Activated B cell treated with CpG ODN at 0.5 μM for 24 hours (primary cell): ENCODE data around the gene ALKBH6. TPM values are rescaled to one million over a fixed set of nuclear protein-coding genes. Genes with fewer than 3 reads are reported as not detected.
"Not testable (repeated sequence)": the region's sequence is repeated elsewhere in the genome, so short reads cannot be mapped to it uniquely, and the experiment has no call there.

Experiments used
- ATAC-seq: fragments of 200-7000 bp; cut with Tn5 transposase; one replicate; pipeline ENCODE4 v1.10.0; 2021; ENCODE audit warnings: low read depth, mild to moderate bottlenecking, moderate library complexity
- CTCF ChIA-PET: fragments of 350-600 bp; sonication (Branson Sonifier 250); formaldehyde crosslinking; loops from one replicate; lab custom pipeline; 2021; ENCODE audit warnings: antibody characterized with exemption; lab: Charles Lee
- POLR2A ChIA-PET: fragments of 350-600 bp; sonication (Branson Sonifier 250); formaldehyde crosslinking; loops from one replicate; lab custom pipeline; 2021; ENCODE audit warnings: antibody characterized with exemption; lab: Charles Lee
- DNase-seq: peaks from one replicate; pipeline ENCODE4 v3.0.0; 2022
- H3K27ac Mint-ChIP-seq: one replicate; pipeline ENCODE4 v1.8.0; 2020; ENCODE audit warnings: mixed read lengths
- H3K27me3 Mint-ChIP-seq: one replicate; pipeline ENCODE4 v1.8.0; 2021; ENCODE audit warnings: mixed read lengths
- H3K36me3 Mint-ChIP-seq: one replicate; pipeline ENCODE4 v1.8.0; 2021; ENCODE audit warnings: low read depth, mixed read lengths
- H3K4me1 Mint-ChIP-seq: one replicate; pipeline ENCODE4 v1.8.0; 2021; ENCODE audit warnings: mixed read lengths
- H3K4me3 Mint-ChIP-seq: one replicate; pipeline ENCODE4 v1.8.0; 2020; ENCODE audit warnings: mild to moderate bottlenecking, mixed read lengths
- H3K9me3 Mint-ChIP-seq: one replicate; pipeline ENCODE4 v1.8.0; 2020; ENCODE audit warnings: mixed read lengths
- intact Hi-C: fragments of 100-400 bp; cut with micrococcal nuclease; formaldehyde crosslinking; loops from one replicate; pipeline ENCODE4 v1.15.1; 2024
- total RNA-seq: library from RNA; stranded (reverse); gene quantifications from 2 replicates; pipeline ENCODE4 v1.2.3, GENCODE V29; 2022
- TF ChIP-seq, protein P1 (sequence below): fragments of 200-600 bp; IDR thresholded peaks from one replicate; pipeline ENCODE4 v1.8.0; 2022; ENCODE audit warnings: antibody characterized with exemption, mild to moderate bottlenecking

Gene ALKBH6
- total RNA-seq, 1 donor from 2014 or later: 32.7 TPM

DNA sequence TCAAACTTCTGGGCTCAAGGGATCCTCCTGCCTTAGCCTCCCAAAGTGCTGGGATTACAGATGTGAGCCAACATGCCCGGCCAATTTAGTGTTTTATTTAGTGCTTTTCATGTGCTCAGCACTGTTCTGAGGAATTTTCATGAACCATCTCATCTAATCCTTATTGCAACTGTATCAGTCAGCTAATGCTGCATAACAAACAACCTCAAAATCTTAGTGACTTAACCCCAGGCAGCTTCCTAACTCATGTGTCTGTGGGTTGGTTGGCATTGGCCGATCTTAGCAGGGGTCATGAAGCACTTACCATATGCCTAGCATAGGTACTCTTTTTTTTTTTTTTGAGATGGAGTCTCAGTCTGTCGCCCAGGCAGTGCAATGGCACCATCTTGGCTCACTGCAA, 25.2 kb downstream of the ALKBH6 start:
- intact Hi-C loops: no loop called here
- Mint-ChIP-seq H3K27ac (no peak overlapping the region), H3K4me1 (peaks cover 10% of the 10 kb centered on the region), H3K36me3 (no peaks in the 10 kb centered on the region), H3K9me3 (no peaks in the 10 kb centered on the region), H3K4me3 (no peak overlapping the region), H3K27me3 (peaks cover 15% of the 10 kb centered on the region)
- DNase-seq (no peak), ATAC-seq (no peak)
- POLR2A ChIA-PET: interaction anchor here (0.7 kb wide), 1 partner anchor 28 kb away, joined by 6 read pairs; no protein-coding TSS in a partner anchor
- TF ChIP-seq, protein P1, sequence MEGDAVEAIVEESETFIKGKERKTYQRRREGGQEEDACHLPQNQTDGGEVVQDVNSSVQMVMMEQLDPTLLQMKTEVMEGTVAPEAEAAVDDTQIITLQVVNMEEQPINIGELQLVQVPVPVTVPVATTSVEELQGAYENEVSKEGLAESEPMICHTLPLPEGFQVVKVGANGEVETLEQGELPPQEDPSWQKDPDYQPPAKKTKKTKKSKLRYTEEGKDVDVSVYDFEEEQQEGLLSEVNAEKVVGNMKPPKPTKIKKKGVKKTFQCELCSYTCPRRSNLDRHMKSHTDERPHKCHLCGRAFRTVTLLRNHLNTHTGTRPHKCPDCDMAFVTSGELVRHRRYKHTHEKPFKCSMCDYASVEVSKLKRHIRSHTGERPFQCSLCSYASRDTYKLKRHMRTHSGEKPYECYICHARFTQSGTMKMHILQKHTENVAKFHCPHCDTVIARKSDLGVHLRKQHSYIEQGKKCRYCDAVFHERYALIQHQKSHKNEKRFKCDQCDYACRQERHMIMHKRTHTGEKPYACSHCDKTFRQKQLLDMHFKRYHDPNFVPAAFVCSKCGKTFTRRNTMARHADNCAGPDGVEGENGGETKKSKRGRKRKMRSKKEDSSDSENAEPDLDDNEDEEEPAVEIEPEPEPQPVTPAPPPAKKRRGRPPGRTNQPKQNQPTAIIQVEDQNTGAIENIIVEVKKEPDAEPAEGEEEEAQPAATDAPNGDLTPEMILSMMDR: no peak
- CTCF ChIA-PET: no interaction called here

DNA sequence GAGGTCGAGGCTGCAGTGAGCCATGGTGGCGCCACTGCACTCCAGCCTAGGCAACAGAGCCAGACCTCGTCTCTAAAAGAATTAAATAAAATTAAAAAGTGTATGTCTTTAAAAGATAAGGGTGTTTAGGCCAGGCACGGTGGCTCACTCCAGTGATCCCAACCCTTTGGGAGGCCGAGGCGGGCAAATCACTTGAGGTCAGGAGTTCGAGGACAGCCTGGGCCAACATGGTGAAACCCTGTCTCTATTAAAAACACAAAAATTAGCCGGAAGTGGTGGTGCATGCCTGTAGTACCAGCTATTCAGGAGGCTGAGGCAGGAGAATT, 26.5 kb downstream of the ALKBH6 start:
- intact Hi-C loops: loop anchor here (2.0 kb wide), 1 partner anchor 67 kb away; the partner anchor contains the start of genes THAP8 and WDR62
- Mint-ChIP-seq H3K9me3 (no peaks in the 10 kb centered on the region), H3K4me3 (peak overlapping the region; percentile 91), H3K4me1 (peaks cover 8% of the 10 kb centered on the region), H3K27ac (no peak overlapping the region), H3K36me3 (no peaks in the 10 kb centered on the region), H3K27me3 (peaks cover 25% of the 10 kb centered on the region)
- CTCF ChIA-PET: no interaction called here
- POLR2A ChIA-PET: interaction anchor here (0.7 kb wide), 1 partner anchor 58 kb away, joined by 5 read pairs; no protein-coding TSS in a partner anchor
- DNase-seq (no peak), ATAC-seq (no peak)
- TF ChIP-seq, protein P1: no peak

DNA sequence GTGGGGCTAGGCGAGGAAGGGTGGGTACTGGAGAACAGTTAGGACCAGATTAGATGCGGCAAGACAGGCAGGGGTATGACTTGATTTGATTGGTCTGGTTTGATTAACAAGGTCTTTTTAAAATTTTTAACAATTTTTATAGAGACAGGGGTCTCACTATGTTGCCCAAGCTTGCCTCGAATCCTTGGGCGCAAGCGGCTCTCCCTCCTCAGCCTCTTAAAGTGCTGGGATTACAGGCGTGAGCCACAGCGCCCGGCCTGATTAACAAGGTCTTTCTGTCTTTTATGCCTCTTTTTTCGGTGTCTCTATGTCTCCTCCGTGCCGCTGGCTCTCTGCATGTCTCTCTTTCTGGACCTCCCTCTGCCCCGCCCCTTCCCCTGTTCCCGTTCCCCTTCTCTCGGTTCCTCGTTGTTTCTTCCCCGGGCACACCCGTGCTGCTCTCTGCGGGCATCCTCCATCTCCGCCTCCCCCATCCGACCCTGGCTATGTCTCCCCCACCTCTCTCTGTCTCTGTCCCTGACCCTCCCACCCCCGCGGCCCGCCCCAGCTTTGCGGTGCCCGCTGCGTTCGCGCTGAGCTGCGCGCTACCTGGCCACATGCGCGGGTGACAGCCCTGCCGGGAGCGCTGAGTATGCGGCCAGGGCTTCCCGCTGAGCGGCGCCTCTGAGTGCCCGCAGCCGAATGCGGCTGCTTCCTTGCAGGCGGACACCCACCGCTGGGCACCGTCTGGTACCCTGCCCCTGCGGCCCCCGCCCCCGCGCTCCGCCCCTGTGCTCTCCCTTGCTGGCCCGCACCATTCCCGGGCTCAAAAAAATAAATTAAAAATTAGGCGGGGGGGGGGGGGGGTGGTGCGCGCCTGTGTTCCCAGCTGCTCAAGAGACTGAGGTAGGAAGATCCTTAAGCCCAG, 27.1 kb downstream of the ALKBH6 start:
- peak overlapping the region; percentile 41 for H3K27ac Mint-ChIP-seq
- H3K36me3 Mint-ChIP-seq: no peaks in the 10 kb centered on the region
- H3K27me3 Mint-ChIP-seq: peaks cover 30% of the 10 kb centered on the region
- H3K9me3 Mint-ChIP-seq: no peaks in the 10 kb centered on the region
- POLR2A ChIA-PET: interaction anchor here (0.7 kb wide), 1 partner anchor 57 kb away, joined by 5 read pairs; no protein-coding TSS in a partner anchor
- TF ChIP-seq, protein P1: no peak
- ATAC-seq (peak; percentile 93), DNase-seq (peak; percentile 46)
- CTCF ChIA-PET: no interaction called here
- peak overlapping the region; percentile 91 for H3K4me3 Mint-ChIP-seq
- H3K4me1 Mint-ChIP-seq: peaks cover 8% of the 10 kb centered on the region
- intact Hi-C loops: loop anchor here (2.0 kb wide), 1 partner anchor 68 kb away; the partner anchor contains the start of genes THAP8 and WDR62

DNA sequence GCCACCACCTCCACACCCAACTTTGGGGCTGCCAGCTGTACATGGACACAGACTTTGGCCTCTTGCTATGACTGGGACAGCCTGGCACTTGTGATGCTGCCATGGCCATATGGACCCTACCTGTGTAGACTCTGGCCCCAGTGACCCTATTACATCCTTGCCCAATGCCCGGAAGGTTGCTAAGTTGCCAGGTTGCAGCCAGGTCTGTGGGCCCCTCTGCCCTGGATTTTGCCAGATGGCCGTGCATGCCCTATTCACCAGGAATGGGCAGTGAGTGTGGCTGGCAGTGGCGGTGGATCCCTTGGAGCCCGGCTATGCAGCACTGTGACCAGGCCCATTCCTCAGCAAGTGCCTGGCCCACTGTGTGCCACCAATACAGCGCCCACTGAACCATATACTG, 27.9 kb downstream of the ALKBH6 start:
- ATAC-seq: no peak
- TF ChIP-seq, protein P1: no peak
- Mint-ChIP-seq H3K4me3 (peak overlapping the region; percentile 91), H3K9me3 (no peaks in the 10 kb centered on the region), H3K36me3 (no peaks in the 10 kb centered on the region), H3K27ac (no peak overlapping the region), H3K4me1 (peaks cover 8% of the 10 kb centered on the region), H3K27me3 (peaks cover 31% of the 10 kb centered on the region)
- intact Hi-C loops: loop anchor here (2.0 kb wide), 1 partner anchor 69 kb away; the partner anchor contains the start of genes THAP8 and WDR62
- DNase-seq: no peak
- ChIA-PET POLR2A (no interaction called here), CTCF (no interaction called here)

DNA sequence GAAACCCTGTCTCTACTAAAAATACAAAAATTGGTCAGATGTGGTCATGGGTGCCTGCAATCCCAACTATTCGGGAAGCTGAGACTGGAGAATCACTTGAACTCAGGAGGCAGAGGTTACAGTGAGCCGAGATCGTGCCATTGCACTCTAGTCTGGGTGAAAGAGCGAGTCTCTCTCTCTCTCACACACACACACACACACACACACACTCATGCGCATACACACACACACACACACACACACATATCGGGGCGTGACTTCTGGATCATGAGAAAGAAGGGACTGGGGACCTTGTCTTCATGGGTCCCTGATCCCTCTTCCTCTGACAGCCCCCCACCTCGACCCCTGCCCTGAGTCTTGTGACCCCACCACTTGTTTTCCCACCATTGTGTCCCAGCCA, 30.8 kb downstream of the ALKBH6 start:
- ATAC-seq (no peak), DNase-seq (no peak)
- Mint-ChIP-seq H3K4me3 (no peak overlapping the region), H3K27me3 (peaks cover 44% of the 10 kb centered on the region), H3K9me3 (no peaks in the 10 kb centered on the region), H3K36me3 (no peaks in the 10 kb centered on the region), H3K4me1 (peaks cover 8% of the 10 kb centered on the region), H3K27ac (no peak overlapping the region)
- TF ChIP-seq, protein P1: no peak
- ChIA-PET CTCF (no interaction called here), POLR2A (no interaction called here)
- intact Hi-C loops: no loop called here

DNA sequence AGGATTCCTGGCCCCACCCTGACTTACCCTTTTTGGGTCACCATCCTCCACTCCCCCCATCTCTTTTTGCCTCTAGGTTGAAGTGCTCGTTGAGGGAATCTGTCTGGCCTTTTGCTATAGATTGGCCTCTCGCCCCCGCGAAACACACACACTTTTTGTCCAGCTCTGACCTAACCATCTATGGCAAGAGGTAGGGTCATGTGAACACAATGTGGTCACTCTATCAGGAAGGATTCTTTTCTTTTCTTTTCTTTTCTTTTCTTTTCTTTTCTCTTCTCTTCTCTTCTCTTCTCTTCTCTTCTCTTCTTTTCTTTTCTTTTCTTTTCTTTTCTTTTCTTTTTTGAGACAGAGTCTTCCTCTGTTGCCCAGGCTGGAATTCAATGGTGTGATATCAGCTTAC, 33.0 kb downstream of the ALKBH6 start:
- intact Hi-C loops, H3K4me3 Mint-ChIP-seq, ATAC-seq, H3K9me3 Mint-ChIP-seq, CTCF ChIA-PET, H3K36me3 Mint-ChIP-seq, H3K27ac Mint-ChIP-seq, H3K4me1 Mint-ChIP-seq, POLR2A ChIA-PET, DNase-seq: not testable (repeated sequence)
- peaks cover 44% of the 10 kb centered on the region for H3K27me3 Mint-ChIP-seq
